NCI-H128 (cell line): Measurements from ENCODE around the gene CRYBB2.
"Not testable (repeated sequence)": the region's sequence is repeated elsewhere in the genome, so short reads cannot be mapped to it uniquely, and the experiment has no call there.

Experiments used
- DNase-seq: peaks from one replicate; lab custom pipeline; 2025; ENCODE audit not compliant: unreplicated experiment; lab: John Stamatoyannopoulos, UW

The CRYBB2 gene

GRCh38 chr22:25219211-25219689 lies at the start of gene CRYBB2:
TSS of gene CRYBB2 (plus strand) at chr22:25219639. CDS start at chr22:25221430, 1,791 bp downstream.
- no peak for DNase-seq

GRCh38 chr22:25170426-25170980 lies 48.9 kb upstream of the CRYBB2 start:
- no peak for DNase-seq

- no peak for DNase-seq
These were observed 47.3 kb upstream of the CRYBB2 start for GRCh38 chr22:25172153-25172552.

GRCh38 chr22:25174156-25174887 lies 45.1 kb upstream of the CRYBB2 start:
- no peak for DNase-seq

GRCh38 chr22:25174888-25175411 lies 44.5 kb upstream of the CRYBB2 start:
- DNase-seq: no peak

- no peak for DNase-seq
These were observed 43.3 kb upstream of the CRYBB2 start for GRCh38 chr22:25176175-25176574.

- no peak for DNase-seq
These were observed 42.6 kb upstream of the CRYBB2 start for GRCh38 chr22:25176799-25177198.

GRCh38 chr22:25177226-25177625 lies 42.2 kb upstream of the CRYBB2 start:
- DNase-seq: no peak

GRCh38 chr22:25177895-25178294 lies 41.5 kb upstream of the CRYBB2 start:
- no peak for DNase-seq

- DNase-seq: not testable (repeated sequence)
These were observed 41.1 kb upstream of the CRYBB2 start for GRCh38 chr22:25178348-25178747.

GRCh38 chr22:25178869-25179631 lies 40.4 kb upstream of the CRYBB2 start:
- DNase-seq: not testable (repeated sequence)

- DNase-seq: no peak
These were observed 37.0 kb upstream of the CRYBB2 start for GRCh38 chr22:25182131-25183110.

- no peak for DNase-seq
These were observed 35.4 kb upstream of the CRYBB2 start for GRCh38 chr22:25183949-25184619.

- no peak for DNase-seq
These were observed 33.3 kb upstream of the CRYBB2 start for GRCh38 chr22:25186140-25186539.

GRCh38 chr22:25187469-25187868 lies 32.0 kb upstream of the CRYBB2 start:
- no peak for DNase-seq

GRCh38 chr22:25192406-25192805 lies 27.0 kb upstream of the CRYBB2 start:
- DNase-seq: no peak

GRCh38 chr22:25193130-25193529 lies 26.3 kb upstream of the CRYBB2 start:
- DNase-seq: no peak

GRCh38 chr22:25193548-25193947 lies 25.9 kb upstream of the CRYBB2 start:
- DNase-seq: no peak

- DNase-seq: no peak
These were observed 23.1 kb upstream of the CRYBB2 start for GRCh38 chr22:25196326-25196725.

- DNase-seq: no peak
These were observed 22.1 kb upstream of the CRYBB2 start for GRCh38 chr22:25197340-25197739.
